Astrocyte (in vitro differentiated cells and primary cell): ENCODE data around the gene HMOX2. TPM values are rescaled to one million over a fixed set of nuclear protein-coding genes. Genes with fewer than 3 reads are reported as not detected.

Experiments used
- DNase-seq: peaks from one replicate; pipeline ENCODE4 v3.0.0-alpha.2; 2010; ENCODE audit warnings: low read depth
- FAIRE-seq: peaks from 2 replicates; lab custom pipeline; 2011; peaks lifted over from hg19 to GRCh38; lab: Jason Lieb, UNC
- H2AFZ ChIP-seq: 2 replicates; pipeline ENCODE4 v1.6.0; 2012; ENCODE audit warnings: low read depth, low read length, inconsistent platforms
- H3K27ac ChIP-seq: 2 replicates; pipeline ENCODE4 v1.5.1; 2011; ENCODE audit warnings: low read depth, low read length, inconsistent platforms
- H3K27me3 ChIP-seq: 2 replicates; pipeline ENCODE4 v1.6.0; 2011; ENCODE audit warnings: low read length, inconsistent platforms; ENCODE audit not compliant: insufficient read depth
- H3K36me3 ChIP-seq: 2 replicates; pipeline ENCODE4 v1.5.1; 2011; ENCODE audit warnings: low read length, inconsistent platforms; ENCODE audit not compliant: insufficient read depth
- H3K4me1 ChIP-seq: 2 replicates; pipeline ENCODE4 v1.5.1; 2011; ENCODE audit warnings: low read length, inconsistent platforms; ENCODE audit not compliant: insufficient read depth
- H3K4me2 ChIP-seq: 2 replicates; pipeline ENCODE4 v1.6.0; 2012; ENCODE audit warnings: low read length, inconsistent platforms
- H3K4me3 ChIP-seq: 2 replicates; pipeline ENCODE4 v1.5.1; 2011; ENCODE audit warnings: low read depth, mild to moderate bottlenecking, low read length, inconsistent platforms; ENCODE audit not compliant: insufficient read depth
- H3K79me2 ChIP-seq: 2 replicates; pipeline ENCODE4 v1.6.0; 2012; ENCODE audit warnings: mild to moderate bottlenecking, low read length, inconsistent platforms; ENCODE audit not compliant: insufficient read depth
- H3K9ac ChIP-seq: 2 replicates; pipeline ENCODE4 v1.6.0; 2012; ENCODE audit warnings: mild to moderate bottlenecking, low read length, inconsistent platforms
- H3K9me3 ChIP-seq: 2 replicates; pipeline ENCODE4 v1.5.1; 2012; ENCODE audit warnings: low read depth, mild to moderate bottlenecking, low read length, inconsistent platforms; ENCODE audit not compliant: insufficient read depth
- H4K20me1 ChIP-seq: 2 replicates; pipeline ENCODE4 v1.6.0; 2012; ENCODE audit warnings: low read length, inconsistent platforms; ENCODE audit not compliant: insufficient read depth
- H3K27ac Mint-ChIP-seq: one replicate; pipeline ENCODE4 v1.8.0; 2021; ENCODE audit warnings: mild to moderate bottlenecking, mixed read lengths; ENCODE audit not compliant: unreplicated experiment
- H3K27me3 Mint-ChIP-seq: one replicate; pipeline ENCODE4 v1.8.0; 2021; ENCODE audit warnings: low read depth, mixed read lengths; ENCODE audit not compliant: unreplicated experiment
- H3K36me3 Mint-ChIP-seq: one replicate; pipeline ENCODE4 v1.8.0; 2021; ENCODE audit warnings: low read depth, mixed read lengths; ENCODE audit not compliant: unreplicated experiment
- H3K4me1 Mint-ChIP-seq: one replicate; pipeline ENCODE4 v1.8.0; 2021; ENCODE audit warnings: low read depth, mixed read lengths; ENCODE audit not compliant: unreplicated experiment
- H3K4me3 Mint-ChIP-seq: one replicate; pipeline ENCODE4 v1.8.0; 2021; ENCODE audit warnings: mild to moderate bottlenecking, moderate library complexity, mixed read lengths; ENCODE audit not compliant: unreplicated experiment
- H3K9me3 Mint-ChIP-seq: one replicate; pipeline ENCODE4 v1.8.0; 2021; ENCODE audit warnings: mild to moderate bottlenecking, mixed read lengths; ENCODE audit not compliant: unreplicated experiment
- EZH2 ChIP-seq: IDR thresholded peaks from 2 replicates; pipeline ENCODE4 v1.6.1; 2012; ENCODE audit warnings: mild to moderate bottlenecking, low read length, inconsistent platforms; ENCODE audit not compliant: insufficient read depth
- total RNA-seq: library from RNA; stranded (reverse); gene quantifications from 2 replicates; pipeline ENCODE4 v1.2.1, GENCODE V29; 2021
- TF ChIP-seq, protein P1 (sequence below): IDR thresholded peaks from 2 replicates; pipeline ENCODE4 v1.5.1; 2011; ENCODE audit warnings: low read depth, mild to moderate bottlenecking, inconsistent platforms, low read length, moderate library complexity; ENCODE audit not compliant: insufficient read depth

Gene HMOX2
- total RNA-seq, 1 donor from 2014 or later, result 64.9 TPM

DNA sequence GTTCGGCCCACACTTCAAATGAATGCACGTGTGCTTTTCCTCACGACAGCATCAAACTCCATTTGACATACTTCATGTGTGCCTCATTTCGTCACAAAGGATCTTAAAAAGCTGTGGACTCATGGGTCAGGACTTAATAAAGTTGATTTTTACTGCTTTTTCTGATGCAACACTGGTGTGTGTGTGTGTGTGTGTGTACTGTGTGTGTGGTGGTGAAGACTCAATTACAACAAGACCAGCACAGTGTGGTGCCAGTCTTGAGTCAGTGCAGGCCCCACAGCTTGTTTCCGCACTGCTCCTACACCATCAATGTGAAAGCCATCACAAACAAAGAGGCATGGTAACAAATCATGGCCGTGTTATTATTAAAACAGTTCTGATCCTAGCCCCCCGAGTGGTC lies 44.7 kb downstream of the HMOX2 start:
- H3K79me2 ChIP-seq, result peaks cover 11% of the 10 kb centered on the region

DNA sequence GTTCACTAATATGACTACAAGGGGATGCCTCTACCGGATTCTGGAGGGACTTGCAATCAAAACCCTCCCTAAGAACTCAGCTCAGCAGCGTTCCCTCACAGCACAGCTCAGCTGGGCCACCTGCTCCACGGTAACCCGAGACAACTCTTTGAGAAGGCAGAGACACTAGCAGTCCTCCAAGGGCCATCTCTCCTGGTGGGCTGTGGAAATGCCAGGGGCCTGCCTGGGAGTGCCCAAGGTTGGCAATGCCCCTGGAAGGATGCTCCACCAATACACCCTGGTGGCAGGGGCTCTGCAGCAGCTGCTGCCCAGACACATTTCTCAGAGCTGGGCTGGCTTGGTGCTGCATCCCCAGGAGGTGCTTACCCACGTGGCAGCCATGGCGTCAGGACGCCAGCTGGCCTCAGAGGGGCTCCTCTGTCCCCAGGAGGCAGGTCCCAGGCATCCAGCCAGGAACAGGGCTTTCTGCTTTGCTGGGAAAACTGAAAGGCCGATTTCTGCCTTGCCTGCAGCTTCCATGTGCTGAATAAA lies 45.9 kb downstream of the HMOX2 start:
- no peak overlapping the region for H2AFZ ChIP-seq
- H3K27ac Mint-ChIP-seq, result no peak overlapping the region
- no peak overlapping the region for H3K4me2 ChIP-seq
- FAIRE-seq (no peak), DNase-seq (no peak)
- no peaks in the 10 kb centered on the region for H3K9me3 ChIP-seq
- no peaks in the 10 kb centered on the region for H3K27me3 ChIP-seq
- no peaks in the 10 kb centered on the region for H3K36me3 ChIP-seq
- no peaks in the 10 kb centered on the region for H3K4me1 ChIP-seq
- TF ChIP-seq, protein P1, sequence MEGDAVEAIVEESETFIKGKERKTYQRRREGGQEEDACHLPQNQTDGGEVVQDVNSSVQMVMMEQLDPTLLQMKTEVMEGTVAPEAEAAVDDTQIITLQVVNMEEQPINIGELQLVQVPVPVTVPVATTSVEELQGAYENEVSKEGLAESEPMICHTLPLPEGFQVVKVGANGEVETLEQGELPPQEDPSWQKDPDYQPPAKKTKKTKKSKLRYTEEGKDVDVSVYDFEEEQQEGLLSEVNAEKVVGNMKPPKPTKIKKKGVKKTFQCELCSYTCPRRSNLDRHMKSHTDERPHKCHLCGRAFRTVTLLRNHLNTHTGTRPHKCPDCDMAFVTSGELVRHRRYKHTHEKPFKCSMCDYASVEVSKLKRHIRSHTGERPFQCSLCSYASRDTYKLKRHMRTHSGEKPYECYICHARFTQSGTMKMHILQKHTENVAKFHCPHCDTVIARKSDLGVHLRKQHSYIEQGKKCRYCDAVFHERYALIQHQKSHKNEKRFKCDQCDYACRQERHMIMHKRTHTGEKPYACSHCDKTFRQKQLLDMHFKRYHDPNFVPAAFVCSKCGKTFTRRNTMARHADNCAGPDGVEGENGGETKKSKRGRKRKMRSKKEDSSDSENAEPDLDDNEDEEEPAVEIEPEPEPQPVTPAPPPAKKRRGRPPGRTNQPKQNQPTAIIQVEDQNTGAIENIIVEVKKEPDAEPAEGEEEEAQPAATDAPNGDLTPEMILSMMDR, result no peak
- TF ChIP-seq EZH2, result no peak
- H3K27ac ChIP-seq, result no peak overlapping the region
- peaks cover 57% of the 10 kb centered on the region for H4K20me1 ChIP-seq
- H3K4me1 Mint-ChIP-seq, result peaks cover 9% of the 10 kb centered on the region
- no peak overlapping the region for H3K4me3 ChIP-seq
- H3K27me3 Mint-ChIP-seq, result no peaks in the 10 kb centered on the region
- H3K79me2 ChIP-seq, result peaks cover 11% of the 10 kb centered on the region
- peaks cover 18% of the 10 kb centered on the region for H3K36me3 Mint-ChIP-seq
- no peak overlapping the region for H3K9ac ChIP-seq
- no peak overlapping the region for H3K4me3 Mint-ChIP-seq
- H3K9me3 Mint-ChIP-seq, result peaks cover 2% of the 10 kb centered on the region

More for the DNA sequence above, 44.7 kb downstream of the HMOX2 start:
- no peak overlapping the region for H3K4me3 Mint-ChIP-seq
- FAIRE-seq (no peak), DNase-seq (no peak)
- Histone ChIP-seq H3K9me3 (no peaks in the 10 kb centered on the region), H3K4me3 (no peak overlapping the region), H3K9ac (no peak overlapping the region), H3K4me1 (no peaks in the 10 kb centered on the region), H4K20me1 (peaks cover 59% of the 10 kb centered on the region), H3K27me3 (no peaks in the 10 kb centered on the region), H2AFZ (no peak overlapping the region), H3K4me2 (no peak overlapping the region), H3K27ac (no peak overlapping the region), H3K36me3 (no peaks in the 10 kb centered on the region)
- H3K27ac Mint-ChIP-seq, result no peak overlapping the region
- H3K9me3 Mint-ChIP-seq, result peaks cover 2% of the 10 kb centered on the region
- H3K36me3 Mint-ChIP-seq, result peaks cover 18% of the 10 kb centered on the region
- peaks cover 12% of the 10 kb centered on the region for H3K4me1 Mint-ChIP-seq
- H3K27me3 Mint-ChIP-seq, result no peaks in the 10 kb centered on the region
- no peak for TF ChIP-seq EZH2
- TF ChIP-seq, protein P1, result no peak

DNA sequence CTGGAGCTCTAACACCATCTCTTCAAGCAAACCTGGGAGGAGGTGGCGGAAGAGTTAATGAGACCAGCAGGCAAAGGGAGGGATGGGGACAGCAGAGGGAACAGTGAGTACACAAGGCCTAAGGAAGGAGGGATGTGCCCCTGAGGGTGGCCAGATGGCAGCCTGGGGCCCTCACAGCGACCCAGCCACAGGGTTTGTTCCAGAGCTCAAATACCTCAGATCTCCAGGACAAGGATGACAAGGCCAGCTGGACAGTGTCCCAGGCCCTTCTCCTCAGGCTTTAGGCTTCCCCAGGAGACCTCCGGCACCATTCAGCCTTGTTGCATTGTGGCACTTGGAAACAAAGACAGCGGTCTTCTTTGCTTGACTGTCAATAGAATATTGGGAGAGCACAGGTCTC lies 47.5 kb downstream of the HMOX2 start:
- Histone ChIP-seq H3K4me2 (no peak overlapping the region), H3K4me3 (no peak overlapping the region), H3K79me2 (peaks cover 11% of the 10 kb centered on the region), H2AFZ (no peak overlapping the region), H3K27ac (no peak overlapping the region), H3K27me3 (no peaks in the 10 kb centered on the region), H3K4me1 (no peaks in the 10 kb centered on the region), H3K9me3 (no peaks in the 10 kb centered on the region), H3K36me3 (no peaks in the 10 kb centered on the region), H4K20me1 (peaks cover 42% of the 10 kb centered on the region), H3K9ac (no peak overlapping the region)
- no peaks in the 10 kb centered on the region for H3K27me3 Mint-ChIP-seq
- FAIRE-seq (no peak), DNase-seq (no peak)
- H3K27ac Mint-ChIP-seq, result no peak overlapping the region
- peaks cover 2% of the 10 kb centered on the region for H3K9me3 Mint-ChIP-seq
- no peak overlapping the region for H3K4me3 Mint-ChIP-seq
- H3K4me1 Mint-ChIP-seq, result peaks cover 18% of the 10 kb centered on the region
- H3K36me3 Mint-ChIP-seq, result peaks cover 18% of the 10 kb centered on the region
- TF ChIP-seq, protein P1, result no peak
- TF ChIP-seq EZH2, result no peak
